Fibroblast of the conjunctiva (primary cell): ENCODE data around the gene OR5M10.
"Not testable (repeated sequence)": the region's sequence is repeated elsewhere in the genome, so short reads cannot be mapped to it uniquely, and the experiment has no call there.

Experiments
- DNase-seq: peaks from one replicate; pipeline ENCODE4 v3.0.0-alpha.2; 2010; ENCODE audit warnings: low read depth

OR5M10 gene

GRCh38 chr11:56577621-56578020 is at the start of gene OR5M10:
Gene OR5M10 (minus strand): TSS chr11:56577721. CDS start chr11:56577721, 0 bp downstream.
- no peak for DNase-seq

GRCh38 chr11:56625946-56626345 is 48.4 kb upstream of the OR5M10 start:
- no peak for DNase-seq

DNA sequence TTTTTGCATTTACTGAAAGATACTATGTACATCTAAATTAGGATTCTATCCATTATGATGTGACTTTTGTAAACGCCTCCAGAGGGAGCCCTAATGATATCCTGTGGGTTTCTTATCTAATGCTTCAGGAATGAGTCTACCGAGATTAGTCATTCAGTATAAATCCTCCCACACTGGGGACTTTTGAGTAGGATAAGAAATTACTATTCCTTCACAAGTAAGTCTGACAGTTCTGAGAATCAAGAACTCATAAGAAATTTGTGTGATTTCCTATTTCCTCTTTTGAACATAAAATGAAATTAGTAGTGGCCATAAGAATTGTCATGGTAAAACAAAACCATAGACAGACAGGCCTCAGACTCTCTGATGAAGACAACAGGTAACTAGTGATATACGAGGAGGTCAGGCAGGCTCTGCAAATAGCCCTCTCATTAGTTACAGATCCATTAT is 47.2 kb upstream of the OR5M10 start:
- DNase-seq = no peak

DNA sequence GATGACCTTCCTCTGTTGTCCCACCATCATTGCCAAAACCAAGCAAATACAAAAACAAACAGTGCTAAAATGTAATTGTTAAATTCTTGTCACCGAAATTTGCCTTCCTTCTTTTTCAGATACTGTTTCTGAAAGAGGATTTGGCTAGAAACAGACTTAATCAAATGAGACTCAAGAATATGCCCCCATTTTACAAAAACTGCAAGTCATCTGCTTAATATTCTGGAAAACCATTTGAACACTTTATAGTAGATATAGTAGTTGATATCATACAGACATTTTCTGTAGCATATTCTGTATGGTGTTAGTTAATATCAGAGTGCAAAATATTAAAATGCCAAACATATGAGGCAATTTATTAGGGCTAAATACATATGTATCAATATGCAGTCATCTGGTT is 33.7 kb upstream of the OR5M10 start:
- DNase-seq = no peak

- not testable (repeated sequence) for DNase-seq
Measured at GRCh38 chr11:56592088-56592717, 14.7 kb upstream of the OR5M10 start.

GRCh38 chr11:56558574-56558973 is 18.9 kb downstream of the OR5M10 start:
- DNase-seq = no peak

GRCh38 chr11:56554691-56555090 is 22.8 kb downstream of the OR5M10 start:
- not testable (repeated sequence) for DNase-seq

- no peak for DNase-seq
Measured at GRCh38 chr11:56545531-56545930, 32.0 kb downstream of the OR5M10 start.

DNA sequence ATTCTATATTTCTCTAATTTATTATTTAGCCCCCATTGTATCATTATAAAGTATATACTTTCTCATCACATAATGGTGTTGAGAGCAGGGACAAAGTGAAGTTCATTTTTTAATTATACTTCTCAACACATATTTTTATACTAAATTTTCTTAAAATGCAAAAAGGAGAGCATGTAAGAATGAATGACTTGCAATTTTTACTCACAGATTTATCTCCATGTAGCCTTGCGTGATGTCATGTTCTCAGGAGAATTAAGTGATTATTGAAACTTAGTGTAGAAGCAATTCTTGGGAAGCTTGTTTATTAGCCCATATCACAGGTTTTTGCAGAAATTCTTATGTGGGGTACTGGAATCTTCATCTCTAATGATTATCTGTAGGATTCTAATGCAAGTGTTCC is 33.8 kb downstream of the OR5M10 start:
- no peak for DNase-seq

GRCh38 chr11:56543157-56543556 is 34.4 kb downstream of the OR5M10 start, which contains the start of gene OR5M11:
Gene OR5M11 (minus strand): TSS chr11:56543257. CDS start chr11:56543257, 0 bp downstream.
- DNase-seq = no peak

GRCh38 chr11:56533054-56533740 is 44.3 kb downstream of the OR5M10 start:
- DNase-seq = no peak

- DNase-seq = no peak
Measured at GRCh38 chr11:56531856-56532255, 45.7 kb downstream of the OR5M10 start.
